ENCODE measurements around the gene FOXL1.

- TF ChIP-seq CTCF (IDR thresholded peaks at IDR 0.05) (no peak), ZFX (IDR thresholded peaks at IDR 0.05; ENCODE audit: borderline replicate concordance) (no peak)
Measured at GRCh38 chr16:86567701-86568581, 10.4 kb upstream of the FOXL1 start.
